RWPE1 (cell line): ENCODE results near the gene S100PBP.

Experiments used
- CTCF ChIA-PET: fragments of 350-600 bp; sonication (Branson Sonifier 250); formaldehyde crosslinking; extraction: SDS; loops from one replicate; lab custom pipeline; 2021; lab: Yijun Ruan, JAX
- POLR2A ChIA-PET: fragments of 400-600 bp; formaldehyde crosslinking; extraction: SDS; loops from one replicate; lab custom pipeline; 2020; ENCODE audit warnings: antibody characterized with exemption; ENCODE audit not compliant: low non-redundant PET; lab: Yijun Ruan, JAX
- DNase-seq: peaks from one replicate; pipeline ENCODE4 v3.0.0; 2012; ENCODE audit warnings: low spot score
- H3K27ac ChIP-seq: fragments of 450-650 bp; 2 replicates; pipeline ENCODE4 v1.5.1; 2017
- TF ChIP-seq, protein P1 (sequence below): fragments of 450-650 bp; conservative IDR thresholded peaks from 2 replicates; pipeline ENCODE4 v1.5.1; 2017; ENCODE audit warnings: low read depth, mild to moderate bottlenecking

The S100PBP gene

DNA sequence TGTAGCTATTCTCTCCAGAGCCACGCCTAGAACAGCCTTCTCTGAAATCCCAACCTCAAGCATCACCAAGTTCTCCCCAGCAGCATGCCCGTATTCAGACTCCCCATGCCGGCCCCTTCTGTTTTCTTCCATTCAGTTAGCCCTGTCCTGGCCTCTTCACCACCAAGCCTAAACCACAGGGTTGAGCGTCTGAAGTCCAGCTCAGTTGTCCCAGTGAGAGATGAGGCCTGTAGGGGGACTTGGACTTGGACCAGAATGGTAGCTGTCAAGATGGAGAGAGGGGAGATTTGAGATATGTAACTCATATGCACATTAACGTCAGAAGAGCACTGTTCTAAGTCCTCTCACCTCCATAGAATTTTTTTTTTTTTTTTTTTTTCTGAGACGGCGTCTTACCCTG lies 89.2 kb downstream of the S100PBP start:
- ChIA-PET CTCF (interaction anchor here (1.0 kb wide), 1 partner anchor 220 kb away, joined by 5 read pairs; no protein-coding TSS in a partner anchor), POLR2A (no interaction called here)
- no peak overlapping the region for H3K27ac ChIP-seq
- no peak for DNase-seq
- TF ChIP-seq, protein P1, sequence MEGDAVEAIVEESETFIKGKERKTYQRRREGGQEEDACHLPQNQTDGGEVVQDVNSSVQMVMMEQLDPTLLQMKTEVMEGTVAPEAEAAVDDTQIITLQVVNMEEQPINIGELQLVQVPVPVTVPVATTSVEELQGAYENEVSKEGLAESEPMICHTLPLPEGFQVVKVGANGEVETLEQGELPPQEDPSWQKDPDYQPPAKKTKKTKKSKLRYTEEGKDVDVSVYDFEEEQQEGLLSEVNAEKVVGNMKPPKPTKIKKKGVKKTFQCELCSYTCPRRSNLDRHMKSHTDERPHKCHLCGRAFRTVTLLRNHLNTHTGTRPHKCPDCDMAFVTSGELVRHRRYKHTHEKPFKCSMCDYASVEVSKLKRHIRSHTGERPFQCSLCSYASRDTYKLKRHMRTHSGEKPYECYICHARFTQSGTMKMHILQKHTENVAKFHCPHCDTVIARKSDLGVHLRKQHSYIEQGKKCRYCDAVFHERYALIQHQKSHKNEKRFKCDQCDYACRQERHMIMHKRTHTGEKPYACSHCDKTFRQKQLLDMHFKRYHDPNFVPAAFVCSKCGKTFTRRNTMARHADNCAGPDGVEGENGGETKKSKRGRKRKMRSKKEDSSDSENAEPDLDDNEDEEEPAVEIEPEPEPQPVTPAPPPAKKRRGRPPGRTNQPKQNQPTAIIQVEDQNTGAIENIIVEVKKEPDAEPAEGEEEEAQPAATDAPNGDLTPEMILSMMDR: no peak

DNA sequence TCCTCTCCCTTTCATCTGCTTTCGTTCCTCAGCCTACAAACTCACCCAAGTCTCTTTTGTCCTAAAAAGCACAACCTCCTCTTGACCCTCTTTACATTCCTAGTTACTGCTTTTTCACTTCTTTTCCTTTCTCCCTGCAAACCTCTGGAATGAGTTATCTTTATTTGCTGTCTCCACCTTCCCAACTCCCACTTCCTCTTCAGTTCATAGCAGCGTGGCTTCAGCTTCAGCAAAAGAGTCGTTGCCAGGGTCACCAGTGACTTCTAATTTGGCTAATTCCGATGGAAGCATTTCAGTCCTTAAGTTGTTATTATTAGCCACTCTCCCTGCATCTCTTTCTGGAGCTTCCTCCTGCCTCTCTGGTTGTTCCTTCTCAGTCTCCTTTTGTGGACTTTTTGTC lies 90.0 kb downstream of the S100PBP start:
- CTCF ChIA-PET: no interaction called here
- no peak overlapping the region for H3K27ac ChIP-seq
- POLR2A ChIA-PET: no interaction called here
- TF ChIP-seq, protein P1: no peak
- DNase-seq: no peak
